Rectal smooth muscle tissue (tissue), 1 donor: Measurements from ENCODE around the gene ZBTB7C.

Experiments
- H3K27ac ChIP-seq: one replicate; pipeline ENCODE4 v1.7.0; 2013; ENCODE audit warnings: low read depth, low read length, inconsistent platforms
- H3K27me3 ChIP-seq: one replicate; pipeline ENCODE4 v1.7.0; 2013; ENCODE audit warnings: low read length; ENCODE audit not compliant: control insufficient read depth, insufficient read depth
- H3K36me3 ChIP-seq: one replicate; pipeline ENCODE4 v1.7.0; 2013; ENCODE audit warnings: low read length; ENCODE audit not compliant: control insufficient read depth, insufficient read depth
- H3K4me1 ChIP-seq: one replicate; pipeline ENCODE4 v1.7.0; 2013; ENCODE audit warnings: low read length; ENCODE audit not compliant: control insufficient read depth, insufficient read depth
- H3K4me3 ChIP-seq: one replicate; pipeline ENCODE4 v1.7.0; 2013; ENCODE audit warnings: low read length
- H3K9ac ChIP-seq: one replicate; pipeline ENCODE4 v1.7.0; 2013; ENCODE audit warnings: low read length

ZBTB7C gene

GRCh38 chr18:47981830-47982229, 427.4 kb downstream of the ZBTB7C start:
- H3K27me3 ChIP-seq: no peaks in the 10 kb centered on the region
- H3K4me3 ChIP-seq: no peak overlapping the region
- no peaks in the 10 kb centered on the region for H3K36me3 ChIP-seq
- no peaks in the 10 kb centered on the region for H3K4me1 ChIP-seq
- no peak overlapping the region for H3K9ac ChIP-seq
- H3K27ac ChIP-seq: no peak overlapping the region

- Histone ChIP-seq H3K27me3 (no peaks in the 10 kb centered on the region), H3K9ac (no peak overlapping the region)
These were observed 427.9 kb downstream of the ZBTB7C start for GRCh38 chr18:47981320-47981719.

GRCh38 chr18:47979611-47980200, 429.5 kb downstream of the ZBTB7C start:
- H3K36me3 ChIP-seq: no peaks in the 10 kb centered on the region
- H3K4me3 ChIP-seq: no peak overlapping the region
- H3K27ac ChIP-seq: no peak overlapping the region
- H3K27me3 ChIP-seq: no peaks in the 10 kb centered on the region
- no peak overlapping the region for H3K9ac ChIP-seq
- H3K4me1 ChIP-seq: no peaks in the 10 kb centered on the region

More at GRCh38 chr18:47981320-47981719, 427.9 kb downstream of the ZBTB7C start:
- Histone ChIP-seq H3K36me3 (no peaks in the 10 kb centered on the region), H3K4me1 (no peaks in the 10 kb centered on the region), H3K4me3 (no peak overlapping the region), H3K27ac (no peak overlapping the region)

GRCh38 chr18:47978603-47979002, 430.6 kb downstream of the ZBTB7C start:
- H3K4me1 ChIP-seq: no peaks in the 10 kb centered on the region
- no peaks in the 10 kb centered on the region for H3K36me3 ChIP-seq
- H3K27me3 ChIP-seq: no peaks in the 10 kb centered on the region
- no peak overlapping the region for H3K27ac ChIP-seq
- H3K4me3 ChIP-seq: no peak overlapping the region
- no peak overlapping the region for H3K9ac ChIP-seq

- Histone ChIP-seq H3K27me3 (no peaks in the 10 kb centered on the region), H3K36me3 (no peaks in the 10 kb centered on the region), H3K4me1 (no peaks in the 10 kb centered on the region), H3K4me3 (no peak overlapping the region), H3K9ac (no peak overlapping the region), H3K27ac (no peak overlapping the region)
These were observed 431.0 kb downstream of the ZBTB7C start for GRCh38 chr18:47978141-47978540.
